KMS-11 (cell line): ENCODE measurements around the gene WDR62.

ENCODE experiments used
- H2AFZ ChIP-seq: fragments of 200-600 bp; sonication (generic); 2 replicates; pipeline ENCODE4 v1.6.1; 2016; ENCODE audit warnings: antibody characterized with exemption, mixed run types, low read depth
- H3K27ac ChIP-seq: fragments of 200-600 bp; sonication (generic); 2 replicates; pipeline ENCODE4 v1.6.1; 2016; ENCODE audit warnings: mild to moderate bottlenecking, mixed run types
- H3K27me3 ChIP-seq: fragments of 200-600 bp; sonication (generic); 2 replicates; pipeline ENCODE4 v1.6.1; 2017; ENCODE audit warnings: mild to moderate bottlenecking, low read depth, mixed run types, moderate library complexity; ENCODE audit not compliant: insufficient read depth
- H3K36me3 ChIP-seq: fragments of 200-600 bp; sonication (generic); 2 replicates; pipeline ENCODE4 v1.6.1; 2017; ENCODE audit warnings: mild to moderate bottlenecking, mixed run types; ENCODE audit not compliant: insufficient read depth
- H3K4me1 ChIP-seq: fragments of 200-600 bp; sonication (generic); 2 replicates; pipeline ENCODE4 v1.6.1; 2016; ENCODE audit warnings: mild to moderate bottlenecking, low read depth, mixed run types; ENCODE audit not compliant: poor library complexity, severe bottlenecking
- H3K4me2 ChIP-seq: fragments of 200-600 bp; sonication (generic); 2 replicates; pipeline ENCODE4 v1.7.0; 2016; ENCODE audit warnings: mild to moderate bottlenecking, mixed run types
- H3K4me3 ChIP-seq: fragments of 200-600 bp; sonication (generic); IDR thresholded peaks from 2 replicates; pipeline ENCODE4 v1.6.1; 2017; ENCODE audit warnings: low read depth, low read length, mixed read lengths; ENCODE audit not compliant: insufficient read depth
- H3K79me2 ChIP-seq: fragments of 200-600 bp; sonication (generic); 2 replicates; pipeline ENCODE4 v1.6.1; 2016; ENCODE audit warnings: low read depth, mixed run types; ENCODE audit not compliant: insufficient read depth
- H3K9ac ChIP-seq: fragments of 200-600 bp; sonication (generic); 2 replicates; pipeline ENCODE4 v1.6.1; 2016; ENCODE audit warnings: mild to moderate bottlenecking, mixed run types
- H4K20me1 ChIP-seq: fragments of 200-600 bp; sonication (generic); 2 replicates; pipeline ENCODE4 v1.6.1; 2016; ENCODE audit warnings: mild to moderate bottlenecking, mixed run types; ENCODE audit not compliant: insufficient read depth
- CTCF ChIP-seq: fragments of 200-600 bp; sonication (generic); conservative IDR thresholded peaks from 2 replicates; pipeline ENCODE4 v1.6.1; 2017; ENCODE audit warnings: low read depth, mild to moderate bottlenecking, antibody characterized with exemption, low read length, moderate library complexity, mixed read lengths

The WDR62 gene

DNA sequence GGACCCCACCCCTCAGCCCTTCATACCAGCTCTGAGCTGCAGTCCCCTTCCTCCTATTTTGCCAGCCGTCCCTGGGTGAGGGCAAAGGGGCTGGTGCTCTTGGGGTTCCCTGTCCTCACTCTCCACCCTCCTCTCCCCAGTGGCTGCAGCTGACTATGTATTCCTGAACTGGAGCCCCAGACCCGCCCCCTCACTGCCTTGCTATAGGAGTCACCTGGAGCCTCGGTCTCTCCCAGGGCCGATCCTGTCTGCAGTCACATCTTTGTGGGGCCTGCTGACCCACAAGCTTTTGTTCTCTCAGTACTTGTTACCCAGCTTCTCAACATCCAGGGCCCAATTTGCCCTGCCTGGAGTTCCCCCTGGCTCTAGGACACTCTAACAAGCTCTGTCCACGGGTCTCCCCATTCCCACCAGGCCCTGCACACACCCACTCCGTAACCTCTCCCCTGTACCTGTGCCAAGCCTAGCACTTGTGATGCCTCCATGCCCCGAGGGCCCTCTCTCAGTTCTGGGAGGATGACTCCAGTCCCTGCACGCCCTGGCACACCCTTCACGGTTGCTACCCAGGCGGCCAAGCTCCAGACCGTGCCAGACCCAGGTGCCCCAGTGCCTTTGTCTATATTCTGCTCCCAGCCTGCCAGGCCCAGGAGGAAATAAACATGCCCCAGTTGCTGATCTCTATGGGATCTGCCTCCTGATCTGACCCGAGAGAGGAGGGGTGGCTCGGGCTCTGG lies 95.1 kb downstream of the WDR62 start:
- H3K27ac ChIP-seq: no peak overlapping the region
- no peaks in the 10 kb centered on the region for H3K4me1 ChIP-seq
- H3K9ac ChIP-seq: no peak overlapping the region
- H3K4me3 ChIP-seq: no peak overlapping the region
- no peaks in the 10 kb centered on the region for H3K27me3 ChIP-seq
- no peaks in the 10 kb centered on the region for H3K79me2 ChIP-seq
- H3K36me3 ChIP-seq: no peaks in the 10 kb centered on the region; the same call in 1 of the 2 replicates
- no peak overlapping the region for H3K4me2 ChIP-seq
- no peaks in the 10 kb centered on the region for H4K20me1 ChIP-seq
- TF ChIP-seq CTCF: no peak
- H2AFZ ChIP-seq: no peak overlapping the region

DNA sequence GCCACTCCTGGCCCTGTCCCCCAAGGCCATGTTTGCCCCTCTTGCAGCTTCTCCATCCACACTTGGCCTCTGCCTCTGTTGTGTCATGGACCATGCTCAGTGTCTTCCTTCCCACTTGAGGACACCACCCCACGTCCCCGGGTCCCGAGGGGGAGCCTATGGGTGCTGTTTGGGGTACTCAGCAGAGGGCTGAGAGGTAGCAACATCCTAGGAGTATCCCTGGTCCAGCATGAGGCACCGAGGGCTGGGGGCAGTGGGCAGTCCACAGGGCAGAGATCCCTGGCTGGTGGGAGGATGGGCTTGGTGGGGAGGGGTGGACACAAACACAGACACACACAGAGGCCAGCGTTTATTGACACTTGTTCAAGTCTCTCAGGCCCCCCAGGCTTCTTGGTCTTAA lies 95.9 kb downstream of the WDR62 start:
- no peak overlapping the region for H3K4me2 ChIP-seq
- H2AFZ ChIP-seq: no peak overlapping the region
- H3K27ac ChIP-seq: no peak overlapping the region
- H3K4me1 ChIP-seq: no peaks in the 10 kb centered on the region
- H3K9ac ChIP-seq: no peak overlapping the region
- H3K4me3 ChIP-seq: no peak overlapping the region
- H3K36me3 ChIP-seq: no peaks in the 10 kb centered on the region; the same call in 1 of the 2 replicates
- H3K79me2 ChIP-seq: no peaks in the 10 kb centered on the region
- no peak for TF ChIP-seq CTCF
- H3K27me3 ChIP-seq: no peaks in the 10 kb centered on the region
- H4K20me1 ChIP-seq: no peaks in the 10 kb centered on the region

DNA sequence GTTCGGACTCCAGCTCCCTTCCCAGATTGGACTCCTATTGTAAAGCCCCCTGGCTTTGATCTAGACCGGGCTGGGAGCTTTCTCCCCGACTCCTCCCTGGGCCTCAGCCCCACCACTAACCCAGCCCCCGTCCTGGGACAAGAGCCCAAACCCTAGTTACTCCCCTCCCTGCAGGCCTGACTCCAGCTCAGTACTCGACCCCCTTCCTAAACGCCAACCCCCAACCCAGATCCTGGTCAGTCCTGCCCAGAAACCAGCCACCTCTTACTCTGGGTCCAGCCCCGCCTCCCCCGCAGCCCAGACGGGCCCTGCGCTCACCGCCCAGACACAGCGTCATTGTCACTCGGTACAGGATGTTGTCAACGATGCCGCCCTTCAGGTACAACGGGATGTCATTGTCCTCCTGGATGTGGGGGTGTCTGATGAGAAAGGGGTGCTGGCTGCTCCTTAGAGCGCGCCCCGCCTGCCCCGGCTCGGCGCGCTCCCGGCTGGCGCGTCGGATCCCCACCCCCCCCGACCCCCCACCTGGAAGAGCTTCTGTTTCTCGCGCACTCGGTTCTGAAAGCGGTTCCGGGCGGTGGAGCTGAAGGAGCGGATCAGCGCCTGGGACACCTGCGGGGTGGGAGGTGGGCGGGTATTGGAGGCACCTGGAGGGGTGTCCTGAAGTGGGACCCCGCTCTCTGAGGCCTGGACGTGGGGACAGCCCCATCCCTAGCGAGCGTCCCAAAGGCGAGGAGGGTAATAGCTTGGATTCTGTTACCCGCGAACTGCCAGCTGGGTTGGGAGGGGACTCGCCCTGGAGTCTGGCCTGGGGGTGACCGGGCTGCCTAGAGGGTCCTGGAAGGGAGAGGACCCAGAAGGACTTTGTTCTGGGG lies 96.7 kb downstream of the WDR62 start:
- no peaks in the 10 kb centered on the region; the same call in 1 of the 2 replicates for H3K36me3 ChIP-seq
- no peak for TF ChIP-seq CTCF
- no peaks in the 10 kb centered on the region for H3K79me2 ChIP-seq
- no peak overlapping the region for H3K4me3 ChIP-seq
- H3K27me3 ChIP-seq: no peaks in the 10 kb centered on the region
- no peaks in the 10 kb centered on the region for H4K20me1 ChIP-seq
- H3K9ac ChIP-seq: no peak overlapping the region
- no peak overlapping the region for H3K27ac ChIP-seq
- H3K4me1 ChIP-seq: no peaks in the 10 kb centered on the region
- no peak overlapping the region for H2AFZ ChIP-seq
- H3K4me2 ChIP-seq: no peak overlapping the region

DNA sequence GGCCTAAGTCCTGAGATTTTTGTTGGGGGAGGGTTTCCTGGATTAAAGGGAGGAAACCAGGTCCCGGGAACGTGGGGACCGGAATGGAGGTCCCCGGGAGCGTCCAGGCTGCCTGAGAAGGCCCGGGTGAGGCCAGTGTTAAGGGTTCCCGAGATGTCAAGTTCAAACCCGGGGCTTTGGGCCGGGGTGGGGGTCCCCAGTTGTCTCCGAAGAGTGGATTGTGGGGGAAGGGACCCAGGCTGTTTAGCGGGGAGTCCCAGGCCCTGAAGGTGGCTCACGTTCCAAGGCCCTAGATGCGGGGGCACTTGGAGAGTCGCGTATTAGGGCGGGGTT lies 97.3 kb downstream of the WDR62 start:
- no peaks in the 10 kb centered on the region for H3K27me3 ChIP-seq
- H4K20me1 ChIP-seq: no peaks in the 10 kb centered on the region
- no peaks in the 10 kb centered on the region for H3K4me1 ChIP-seq
- H3K27ac ChIP-seq: no peak overlapping the region
- no peak overlapping the region for H3K9ac ChIP-seq
- TF ChIP-seq CTCF: no peak
- no peaks in the 10 kb centered on the region for H3K79me2 ChIP-seq
- H3K4me3 ChIP-seq: no peak overlapping the region
- no peak overlapping the region for H2AFZ ChIP-seq
- no peak overlapping the region for H3K4me2 ChIP-seq
- no peaks in the 10 kb centered on the region for H3K36me3 ChIP-seq
